HG02759 (cell line): ENCODE data around the gene MYO1F.
A peak's percentile ranks its signal among the peaks of the same experiment; 100 is the strongest.
"Not testable (repeated sequence)": the region's sequence is repeated elsewhere in the genome, so short reads cannot be mapped to it uniquely, and the experiment has no call there.

ENCODE experiments used
- ATAC-seq: cut with Tn5 transposase; IDR thresholded peaks from one replicate; pipeline ENCODE4 v1.9.1; 2021; ENCODE audit warnings: mild to moderate bottlenecking, moderate library complexity; ENCODE audit not compliant: unreplicated experiment

Gene MYO1F

DNA sequence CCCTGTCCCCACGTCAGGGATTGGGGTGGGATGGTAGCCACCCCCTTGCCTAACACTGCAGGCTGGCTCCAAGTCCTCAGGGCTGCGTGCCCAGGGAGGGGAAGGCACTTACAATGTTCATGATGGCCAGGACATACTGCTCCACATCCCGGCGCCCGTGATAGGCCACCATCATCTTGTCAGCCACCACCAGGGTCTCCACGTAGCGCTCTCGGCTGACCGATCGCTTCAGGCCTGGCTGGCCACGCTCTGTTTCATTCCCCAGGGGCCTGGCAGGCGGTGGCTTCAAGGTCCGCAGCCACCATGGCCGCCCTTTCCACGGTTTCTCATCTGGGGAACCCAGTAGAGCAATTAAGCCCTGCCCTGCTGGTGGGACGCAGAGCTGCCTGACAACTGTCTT is 23.6 kb upstream of the MYO1F start:
- no peak for ATAC-seq

DNA sequence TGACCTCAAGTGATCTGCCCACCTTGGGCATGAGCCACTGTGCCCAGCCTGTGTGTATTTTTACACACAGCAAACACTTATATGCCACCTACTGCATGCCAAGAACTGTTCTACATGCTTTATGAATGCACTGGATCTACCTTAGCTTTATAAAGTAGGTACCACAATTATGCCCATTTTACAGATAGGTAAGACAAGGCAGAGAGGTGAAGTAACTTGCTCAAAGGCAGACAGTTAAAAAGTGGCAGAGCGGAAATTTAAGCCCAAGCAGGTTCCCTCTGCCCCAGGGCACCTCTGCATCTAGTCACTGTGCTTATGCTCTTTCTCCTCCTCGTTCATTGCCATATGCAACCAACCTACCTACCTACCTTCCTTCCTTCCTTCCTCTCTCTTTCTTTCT is 22.8 kb upstream of the MYO1F start:
- no peak for ATAC-seq

DNA sequence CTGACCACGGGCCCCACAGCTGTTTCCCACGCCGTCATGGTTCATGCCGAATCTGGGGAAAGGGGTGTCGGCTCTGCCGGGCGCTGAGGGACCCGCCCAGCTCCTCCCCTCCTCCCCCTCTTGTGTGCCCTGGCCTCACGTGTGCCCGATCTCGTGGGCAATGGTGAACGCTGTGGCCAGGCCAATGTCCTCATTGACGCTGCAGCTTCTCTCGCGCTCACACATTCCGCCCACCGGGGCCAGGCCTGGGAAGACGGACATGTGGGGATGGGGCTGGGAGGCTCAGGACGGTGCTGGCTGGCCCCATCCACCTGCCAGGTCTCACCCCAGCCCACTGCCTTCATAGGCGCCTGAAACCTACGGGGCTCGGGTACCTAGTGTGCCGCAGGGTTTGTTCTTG is 18.9 kb upstream of the MYO1F start:
- no peak for ATAC-seq

DNA sequence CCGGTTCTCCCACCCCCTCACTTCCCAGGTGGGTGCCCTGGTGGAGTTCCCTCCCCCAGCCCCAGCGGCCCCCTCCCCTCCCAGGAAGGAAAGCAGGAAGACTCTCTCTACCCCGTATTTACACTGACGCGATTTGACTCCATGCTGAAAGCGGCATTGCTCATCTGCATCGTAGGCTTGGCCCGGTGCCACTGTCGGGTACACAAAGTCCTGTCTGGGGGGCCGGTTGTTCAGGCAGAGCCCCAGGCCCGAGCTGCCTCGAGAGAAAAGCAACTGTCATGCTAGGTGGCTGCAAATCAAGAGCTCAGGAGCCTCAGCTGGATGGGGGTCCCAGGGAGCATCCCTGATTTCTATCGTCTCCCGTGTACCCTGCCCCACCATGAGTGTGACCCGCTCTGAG is 18.4 kb upstream of the MYO1F start:
- ATAC-seq: no peak

DNA sequence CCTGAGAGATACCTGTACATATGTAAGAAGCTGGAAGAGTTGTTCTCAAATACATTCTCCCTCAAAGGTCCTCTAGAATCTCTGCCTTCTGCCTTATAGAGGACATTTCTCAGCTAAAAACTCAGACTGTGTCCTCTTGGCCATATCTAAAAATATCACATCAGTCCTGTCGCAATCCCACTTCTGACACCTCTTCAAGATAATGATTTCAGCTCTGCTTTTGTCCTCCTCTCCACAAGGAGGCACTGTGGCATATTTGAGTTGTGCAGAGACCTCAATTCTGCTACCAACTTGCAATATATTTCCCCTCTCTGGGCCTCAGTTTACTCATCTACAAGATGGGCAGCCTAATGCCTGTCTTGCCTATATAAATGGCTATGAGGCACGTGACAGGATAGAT is 16.7 kb upstream of the MYO1F start:
- no peak for ATAC-seq

DNA sequence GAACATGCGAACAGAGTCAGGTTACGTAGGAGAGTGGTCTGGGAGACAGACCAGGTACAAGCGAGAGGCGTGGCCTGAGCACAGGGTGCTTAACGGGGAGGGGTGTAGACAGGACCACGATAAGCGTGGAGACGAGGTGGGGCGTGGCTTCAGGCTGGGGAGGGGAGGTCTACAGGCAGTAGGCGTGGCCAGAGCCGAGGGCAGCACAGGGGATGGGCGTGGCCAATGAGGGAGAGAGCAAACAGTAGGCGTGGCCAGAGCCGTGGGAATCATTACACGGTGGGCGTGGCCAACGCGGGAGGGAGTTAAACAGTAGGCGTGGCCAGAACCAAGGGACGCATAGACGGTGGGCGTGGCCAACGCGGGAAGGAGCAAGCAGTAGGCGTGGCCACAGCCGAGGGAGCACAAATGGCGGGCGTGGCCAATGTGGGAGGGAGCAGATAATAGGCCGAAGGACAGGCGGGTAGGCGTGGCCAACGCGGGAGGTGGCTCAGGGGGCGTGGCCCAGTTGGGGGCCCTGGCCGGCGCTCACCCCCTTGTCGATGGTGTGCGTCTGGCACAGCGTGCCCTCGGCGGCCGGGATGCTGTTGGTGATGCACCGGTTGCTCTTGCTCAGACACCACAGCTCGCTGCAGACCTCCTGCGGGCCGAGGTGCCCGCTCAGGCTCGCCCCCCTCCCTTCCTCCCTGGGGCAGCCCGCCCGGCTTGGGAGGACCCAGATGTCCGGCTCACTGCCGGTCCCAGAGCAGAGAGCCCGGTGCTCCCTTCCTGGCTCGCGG is 15.2 kb upstream of the MYO1F start:
- no peak for ATAC-seq

DNA sequence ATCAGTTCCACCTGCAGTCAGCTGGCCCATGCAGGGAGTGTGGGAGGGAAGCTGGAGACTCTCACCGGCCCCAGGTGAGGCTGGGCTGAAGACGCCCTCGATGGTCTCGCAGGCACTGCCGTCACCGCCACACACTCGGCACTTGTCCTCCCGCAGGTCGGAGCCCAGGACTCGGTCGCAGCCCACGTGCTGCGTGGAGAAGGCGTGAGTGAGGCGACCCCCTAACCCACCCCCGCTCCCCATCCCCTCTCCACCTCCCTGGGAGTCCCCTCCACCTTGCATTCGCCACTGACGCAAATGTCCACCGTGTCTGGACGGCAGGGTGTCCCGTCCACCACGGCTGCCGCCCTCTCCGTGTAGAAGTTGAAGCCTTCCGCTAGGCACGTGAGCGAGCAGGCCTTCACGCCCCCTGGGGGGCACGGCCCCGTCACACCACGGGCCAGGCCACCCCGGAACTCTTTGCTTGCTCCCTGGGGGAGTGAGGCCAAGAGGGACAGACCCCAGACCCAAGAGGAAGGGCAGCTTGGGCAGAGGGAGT is 12.0 kb upstream of the MYO1F start:
- ATAC-seq: no peak

DNA sequence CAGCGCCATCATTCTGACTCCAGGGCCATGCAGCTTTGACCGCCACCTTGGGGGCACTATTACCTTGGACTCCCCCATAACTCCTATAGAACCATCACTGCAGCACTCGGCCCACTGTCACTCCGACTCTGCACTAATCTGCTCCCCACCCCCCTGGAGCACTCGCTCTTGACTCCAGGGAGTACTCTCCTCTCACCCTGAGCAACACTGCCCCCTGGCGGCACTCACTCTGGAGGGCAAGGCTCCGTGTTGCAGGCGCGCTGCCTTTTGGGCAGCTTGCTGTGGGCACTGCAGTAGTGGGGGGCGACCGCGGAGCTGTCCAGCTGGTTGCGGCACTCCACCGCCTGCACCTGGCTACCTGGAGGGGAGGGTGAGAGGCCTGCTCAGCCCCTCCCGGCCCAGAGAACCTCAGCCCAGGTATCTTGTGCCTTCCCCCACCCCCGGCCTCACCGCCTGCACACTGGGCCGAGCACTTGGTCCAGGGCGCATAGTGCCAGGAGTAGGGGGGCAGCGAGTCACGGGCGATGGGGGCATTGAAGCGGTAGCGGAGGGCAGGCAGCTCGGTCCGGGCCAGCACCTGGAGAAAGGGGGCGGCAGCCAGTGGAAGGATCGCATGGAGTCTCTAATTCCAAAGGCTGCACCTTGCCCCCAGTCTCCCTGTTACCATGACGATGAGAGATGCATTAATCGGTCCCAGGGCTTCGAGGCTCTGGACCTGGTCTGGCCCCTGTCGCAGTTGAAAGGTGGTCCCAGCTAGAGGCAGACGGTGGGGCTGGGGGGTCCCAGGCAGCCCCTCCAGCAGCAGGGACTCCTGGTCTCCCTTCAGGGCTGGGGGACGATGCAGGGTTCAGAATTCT is 8.9 kb upstream of the MYO1F start:
- ATAC-seq: no peak

DNA sequence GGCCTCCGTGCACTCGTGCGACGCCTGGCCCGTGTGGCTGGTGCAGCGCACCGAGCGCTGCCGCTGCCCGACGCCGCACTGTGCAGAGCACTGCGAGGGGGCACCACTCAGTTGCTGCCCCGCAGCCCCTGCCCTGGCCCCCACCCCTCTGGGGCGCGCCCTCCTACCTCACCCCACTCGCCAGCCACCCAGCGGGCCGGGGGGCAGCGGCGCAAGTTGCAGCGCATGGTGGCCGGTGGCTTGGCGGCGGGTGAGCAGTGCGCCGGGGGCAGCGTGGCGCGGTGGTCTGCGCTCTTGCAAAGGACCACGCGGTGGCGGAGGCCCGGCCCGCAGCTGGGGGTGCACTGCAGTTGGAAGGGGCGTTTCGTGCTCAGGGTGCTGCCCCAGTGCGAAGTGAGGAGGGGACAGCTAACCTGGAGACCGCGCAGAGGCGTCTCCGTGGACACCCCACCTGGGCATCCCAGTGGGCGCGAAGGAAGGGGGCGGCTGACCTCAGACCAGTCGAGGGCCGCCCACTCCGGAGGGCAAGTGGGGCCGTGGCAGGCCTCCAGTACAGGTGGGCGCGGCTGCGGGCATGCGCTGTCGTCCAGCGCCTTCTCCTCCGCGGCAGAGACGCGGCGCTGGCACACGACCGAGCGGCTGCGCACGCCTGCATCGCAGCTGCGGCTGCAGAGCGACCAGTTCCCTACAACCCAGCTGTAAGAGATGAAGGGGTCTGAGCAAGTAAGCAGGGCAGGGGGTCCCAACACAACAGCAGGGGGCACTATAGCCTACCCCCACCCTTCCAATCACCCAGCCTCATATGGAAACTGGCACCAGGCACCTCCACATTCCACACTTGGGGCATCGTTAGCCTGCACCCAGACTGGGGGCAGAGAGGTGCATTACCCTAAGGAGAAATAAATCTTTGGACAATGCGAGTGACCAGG is 8.0 kb upstream of the MYO1F start:
- no peak for ATAC-seq

DNA sequence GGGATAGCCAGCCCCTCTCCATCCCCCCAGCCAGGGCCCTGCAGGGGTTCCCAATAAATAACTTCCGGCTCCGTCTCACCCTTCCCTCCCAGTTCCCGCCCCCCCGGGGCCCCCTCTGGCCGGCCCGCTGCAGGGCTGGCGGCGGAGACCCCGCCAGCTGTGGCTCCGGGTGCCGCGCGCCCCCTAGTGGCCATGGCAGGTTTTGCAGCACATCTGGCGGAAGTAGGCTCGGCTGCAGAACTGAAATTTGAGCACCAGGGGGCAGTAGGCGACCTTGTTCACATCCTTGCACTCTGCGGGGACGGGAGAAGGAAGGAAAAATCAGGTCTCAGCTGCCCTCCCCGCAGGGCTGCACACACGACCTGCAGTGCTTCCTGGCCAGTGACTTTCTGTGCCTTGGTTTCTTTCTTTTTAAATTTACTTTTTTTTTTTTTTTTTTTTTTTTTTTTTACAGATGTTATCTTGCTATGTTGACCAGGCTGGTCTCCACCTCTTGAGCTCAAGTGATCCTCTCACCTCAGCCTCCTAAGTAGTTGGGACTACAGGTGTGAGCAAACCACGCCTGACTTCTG is 3.6 kb upstream of the MYO1F start:
- ATAC-seq: peak; percentile 52

DNA sequence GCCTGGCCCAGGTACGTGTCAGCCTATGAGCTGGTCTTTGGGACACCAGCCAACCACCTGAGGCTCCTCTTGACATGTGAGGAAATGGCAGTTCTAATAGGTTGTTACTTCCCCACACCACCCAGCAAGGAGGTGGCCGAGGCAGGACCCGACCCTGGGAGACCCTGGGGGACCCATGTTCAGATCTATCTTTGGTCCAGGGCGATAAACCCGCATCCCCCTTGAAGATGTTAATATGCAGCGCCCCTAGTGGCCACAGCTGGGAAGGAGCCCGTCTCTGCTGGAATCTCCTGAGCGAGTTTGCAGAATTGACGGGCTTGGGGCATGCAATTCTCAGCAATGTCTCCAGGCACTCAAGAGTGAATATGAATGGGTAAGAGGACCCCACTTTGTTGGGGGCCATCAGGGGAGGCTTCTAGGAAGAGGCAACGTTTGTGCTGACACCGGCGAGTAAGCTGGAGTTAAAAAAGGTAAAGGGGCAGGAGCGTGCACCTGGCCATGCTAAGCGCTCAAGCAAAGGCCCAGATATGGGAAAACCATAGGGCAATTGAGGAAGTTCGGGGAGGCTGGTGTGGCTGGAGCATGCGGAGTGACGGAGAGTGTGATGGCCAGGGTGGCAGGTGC is 1.5 kb upstream of the MYO1F start:
- no peak for ATAC-seq

DNA sequence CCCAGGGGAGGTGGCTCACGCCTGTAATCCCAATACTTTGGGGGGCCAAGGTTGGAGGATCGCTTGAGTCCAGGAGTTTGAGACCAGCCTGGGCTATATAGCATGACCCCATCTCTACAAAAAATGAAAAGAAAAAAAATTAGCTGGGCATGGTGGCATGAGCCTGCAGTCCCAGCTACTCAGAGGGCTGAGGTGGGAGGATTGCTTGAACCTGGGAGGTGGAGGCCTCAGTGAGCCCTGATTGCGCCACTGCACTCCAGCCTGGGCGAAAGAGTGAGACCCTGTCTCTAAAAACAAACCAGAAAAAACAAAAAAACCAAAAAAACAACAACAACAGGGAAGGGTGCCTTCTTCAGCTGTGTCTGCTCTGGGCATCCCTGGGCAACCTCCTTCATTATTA is 499 bp upstream of the MYO1F start:
- no peak for ATAC-seq

DNA sequence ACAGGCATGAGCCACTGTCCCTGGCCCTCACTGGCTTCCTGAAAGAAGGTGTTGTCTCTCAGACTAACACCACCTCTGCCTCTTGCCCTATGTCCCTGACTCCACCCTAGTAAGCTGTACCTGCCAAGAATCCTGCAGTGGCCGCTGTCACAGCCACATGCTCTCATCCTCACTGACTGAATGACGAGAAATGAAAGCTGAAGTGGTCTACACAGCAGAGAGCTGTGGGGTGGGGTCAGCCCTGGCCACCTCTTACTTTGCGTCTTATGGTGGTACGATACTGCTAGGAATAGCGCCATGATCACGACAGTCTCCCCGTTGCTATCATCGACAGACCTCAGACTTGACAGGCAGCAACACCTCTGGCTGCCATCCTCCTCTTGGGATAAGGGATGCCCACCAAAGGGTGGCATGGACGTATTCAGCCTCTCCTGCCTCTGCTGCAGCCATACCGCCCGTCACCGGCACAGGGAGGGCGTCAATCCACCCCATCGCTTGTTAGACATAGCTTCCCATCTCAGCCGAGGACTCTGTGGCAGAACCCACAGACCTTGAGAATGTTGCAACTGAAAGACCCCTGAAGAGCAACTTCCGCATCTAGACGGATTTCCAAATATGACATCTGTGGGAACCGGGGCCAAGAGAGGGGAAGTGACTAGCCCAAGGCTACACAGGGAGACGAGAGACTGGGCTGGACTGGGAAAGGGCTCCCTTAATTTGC is 809 bp downstream of the MYO1F start:
- ATAC-seq: no peak

DNA sequence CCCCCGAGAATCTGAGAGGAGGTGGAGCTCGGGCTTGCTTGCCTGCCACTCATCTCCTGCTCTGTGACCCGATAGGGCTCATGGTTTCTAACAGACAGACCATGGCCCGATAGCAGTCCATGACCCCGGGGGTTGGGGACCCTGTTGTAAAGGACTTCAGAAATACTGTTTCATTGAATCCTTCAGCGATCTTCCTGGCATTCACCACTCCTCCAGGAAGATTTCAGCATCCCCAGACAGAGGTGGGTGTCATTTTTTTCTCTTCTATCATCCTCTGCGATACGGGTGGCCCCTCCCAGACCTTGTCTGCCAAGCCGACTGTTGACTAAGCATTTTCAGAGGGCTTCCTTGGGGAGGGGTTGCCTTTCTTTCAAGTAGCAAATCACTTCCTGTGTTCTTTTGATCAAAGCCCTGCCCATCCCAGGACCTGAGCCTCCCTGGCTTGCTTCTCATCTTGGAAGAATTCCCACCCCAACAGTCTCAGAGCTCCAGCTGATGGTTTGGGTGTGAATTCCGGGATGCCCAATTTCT is 1.7 kb downstream of the MYO1F start:
- ATAC-seq: no peak

DNA sequence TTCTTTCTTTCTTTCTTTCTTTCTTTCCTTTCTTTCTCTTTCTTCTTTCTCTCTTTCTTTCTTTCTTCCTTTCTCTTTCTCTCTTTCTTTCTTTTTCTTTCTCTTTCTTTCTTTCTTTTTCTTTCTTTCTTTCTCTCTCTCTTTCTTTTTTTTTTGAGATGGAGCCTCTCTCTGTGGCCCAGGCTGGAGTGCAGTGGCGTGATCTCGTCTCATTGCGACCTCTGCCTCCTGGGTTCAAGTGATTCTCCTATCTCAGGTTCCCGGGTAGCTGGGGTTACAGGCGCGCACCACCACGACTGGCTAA is 2.7 kb downstream of the MYO1F start:
- not testable (repeated sequence) for ATAC-seq

DNA sequence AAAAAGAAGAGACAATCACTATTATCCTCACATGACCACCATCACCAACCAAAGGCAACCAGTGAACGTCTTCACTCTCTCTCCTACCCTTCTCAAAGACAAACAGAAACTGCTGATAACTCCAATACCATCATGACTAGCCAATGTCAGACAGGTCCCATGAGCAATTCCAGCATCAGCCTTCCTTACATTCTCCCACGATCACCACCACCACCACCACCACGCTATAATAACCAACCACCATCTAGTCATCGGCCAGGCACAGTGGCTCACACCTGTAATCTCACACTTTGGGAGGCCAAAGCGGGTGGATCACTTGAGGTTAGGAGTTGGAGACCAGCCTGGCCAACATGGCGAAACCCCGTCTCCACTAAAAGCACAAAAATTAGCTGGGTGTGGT is 3.9 kb downstream of the MYO1F start:
- no peak for ATAC-seq

DNA sequence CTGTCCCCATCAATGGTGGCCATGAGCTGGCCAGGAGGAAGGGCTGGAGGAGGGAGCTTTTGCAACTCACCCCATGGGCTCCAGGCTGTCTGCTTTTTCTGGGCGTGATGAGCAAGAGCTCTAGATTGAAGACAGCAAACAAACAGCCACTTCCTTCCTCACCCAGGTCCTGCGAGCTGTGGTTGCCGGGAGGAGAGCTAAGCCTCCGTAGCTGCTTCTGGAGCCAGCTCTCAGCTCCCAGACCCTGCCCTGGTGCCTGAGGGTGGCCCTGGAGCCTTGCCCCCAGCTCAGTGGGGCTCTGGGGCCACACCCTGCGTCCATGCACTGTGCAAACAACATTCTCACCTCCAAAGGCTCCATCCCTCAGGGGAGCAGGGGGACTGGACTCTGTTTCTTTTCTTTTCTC is 6.2 kb downstream of the MYO1F start:
- ATAC-seq: no peak

DNA sequence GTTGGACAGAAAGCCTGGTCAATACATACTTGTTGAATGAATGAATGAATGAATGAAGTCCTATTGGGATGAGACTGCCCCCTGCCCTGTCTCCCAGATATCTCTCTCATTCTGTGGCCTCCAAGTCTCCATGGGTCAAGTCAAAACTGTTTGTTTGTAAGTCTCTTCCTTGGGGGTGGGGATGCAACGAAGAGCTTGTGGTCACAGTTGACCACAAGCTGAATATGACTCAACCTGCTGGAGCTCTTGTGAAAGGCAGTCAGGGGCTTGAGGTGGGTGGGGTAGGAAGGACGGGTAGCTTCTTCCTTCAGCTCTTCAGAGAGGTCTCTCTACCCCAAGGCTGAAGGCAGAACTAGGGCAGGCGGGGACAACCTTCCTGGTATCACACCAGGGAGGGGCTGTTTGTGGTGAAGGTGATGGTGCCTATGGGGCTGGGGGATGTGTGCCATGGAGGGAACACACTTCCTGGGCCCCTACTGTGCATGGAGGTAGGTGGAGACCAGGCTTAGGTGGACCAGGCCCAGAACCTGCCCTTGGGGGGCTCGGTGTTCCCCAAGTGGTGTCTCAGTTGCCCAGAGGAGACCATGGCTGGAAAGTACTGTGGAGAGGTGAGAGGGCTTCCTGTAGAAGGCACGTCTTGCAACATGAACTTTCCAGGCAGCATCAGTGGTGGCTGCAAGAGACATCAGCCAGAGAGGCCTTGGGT is 8.0 kb downstream of the MYO1F start:
- ATAC-seq: peak; percentile 77
